Measurements from ENCODE around the gene PLEKHG2.

- no peak for TF ChIP-seq EZH2phosphoT487 (IDR thresholded peaks at IDR 0.05; ENCODE audit: borderline replicate concordance, low read depth, low read length)
- TF ChIP-seq CTCF (conservative IDR thresholded peaks at IDR 0.05; ENCODE audit: low read length), result no peak
Observed at GRCh38 chr19:39413272-39413910, 922 bp downstream of the PLEKHG2 start.

Measured in OCI-LY7 (cell line).